HEK293T (cell line): ENCODE results near the gene HIPK4.
"Not testable (repeated sequence)": the region's sequence is repeated elsewhere in the genome, so short reads cannot be mapped to it uniquely, and the experiment has no call there.

Experiments
- CTCF ChIA-PET: fragments of 350-600 bp; formaldehyde crosslinking; extraction: SDS; loops from one replicate; lab custom pipeline; 2021; ENCODE audit warnings: antibody characterized with exemption, inconsistent platforms; lab: Yijun Ruan, JAX
- POLR2A ChIA-PET: fragments of 350-600 bp; formaldehyde crosslinking; extraction: SDS; loops from one replicate; lab custom pipeline; 2020; ENCODE audit warnings: antibody characterized with exemption, inconsistent platforms; lab: Yijun Ruan, JAX
- DNase-seq: peaks from one replicate; pipeline ENCODE4 v3.0.0; 2012; ENCODE audit warnings: mixed read lengths; ENCODE audit errors: extremely low spot score
- ARNT ChIP-seq: fragments of 450-650 bp; IDR thresholded peaks from 2 replicates; pipeline ENCODE4 v1.6.1; 2017; ENCODE audit warnings: mild to moderate bottlenecking
- BHLHE40 ChIP-seq: fragments of 450-650 bp; IDR thresholded peaks from 2 replicates; pipeline ENCODE4 v1.6.1; 2016; ENCODE audit warnings: mild to moderate bottlenecking, moderate library complexity, borderline replicate concordance
- CTBP1 ChIP-seq: fragments of 450-650 bp; IDR thresholded peaks from 2 replicates; pipeline ENCODE4 v1.6.1; 2016; ENCODE audit warnings: borderline replicate concordance
- ELF4 ChIP-seq: fragments of 450-650 bp; IDR thresholded peaks from 2 replicates; pipeline ENCODE4 v1.6.1; 2017; ENCODE audit warnings: antibody characterized with exemption
- FOXA1 ChIP-seq: fragments of 450-650 bp; IDR thresholded peaks from 2 replicates; pipeline ENCODE4 v1.6.1; 2016; ENCODE audit warnings: mild to moderate bottlenecking
- FOXK2 ChIP-seq: fragments of 450-650 bp; IDR thresholded peaks from 2 replicates; pipeline ENCODE4 v1.6.1; 2016; ENCODE audit warnings: mild to moderate bottlenecking
- FOXM1 ChIP-seq: fragments of 450-650 bp; IDR thresholded peaks from 2 replicates; pipeline ENCODE4 v1.6.1; 2017; ENCODE audit warnings: mild to moderate bottlenecking, borderline replicate concordance
- HDGF ChIP-seq: fragments of 450-650 bp; IDR thresholded peaks from 2 replicates; pipeline ENCODE4 v1.6.1; 2017; ENCODE audit warnings: antibody characterized with exemption, borderline replicate concordance
- L3MBTL2 ChIP-seq: fragments of 450-650 bp; conservative IDR thresholded peaks from 2 replicates; pipeline ENCODE4 v1.6.1; 2016; ENCODE audit warnings: mild to moderate bottlenecking
- LEF1 ChIP-seq: fragments of 450-650 bp; IDR thresholded peaks from 2 replicates; pipeline ENCODE4 v1.6.1; 2017; ENCODE audit warnings: mild to moderate bottlenecking, borderline replicate concordance
- NFRKB ChIP-seq: fragments of 450-650 bp; IDR thresholded peaks from 2 replicates; pipeline ENCODE4 v1.6.1; 2016; ENCODE audit warnings: mild to moderate bottlenecking, moderate library complexity
- PKNOX1 ChIP-seq: fragments of 450-650 bp; IDR thresholded peaks from 2 replicates; pipeline ENCODE4 v1.6.1; 2016
- SP1 ChIP-seq: fragments of 450-650 bp; IDR thresholded peaks from 2 replicates; pipeline ENCODE4 v1.6.1; 2017
- SUZ12 ChIP-seq: fragments of 450-650 bp; IDR thresholded peaks from 2 replicates; pipeline ENCODE4 v1.6.1; 2016; ENCODE audit warnings: mild to moderate bottlenecking
- TARDBP ChIP-seq: fragments of 450-650 bp; IDR thresholded peaks from 2 replicates; pipeline ENCODE4 v1.6.1; 2016
- ZNF384 ChIP-seq: fragments of 450-650 bp; IDR thresholded peaks from 2 replicates; pipeline ENCODE4 v1.6.1; 2016

HIPK4 gene, protein sequence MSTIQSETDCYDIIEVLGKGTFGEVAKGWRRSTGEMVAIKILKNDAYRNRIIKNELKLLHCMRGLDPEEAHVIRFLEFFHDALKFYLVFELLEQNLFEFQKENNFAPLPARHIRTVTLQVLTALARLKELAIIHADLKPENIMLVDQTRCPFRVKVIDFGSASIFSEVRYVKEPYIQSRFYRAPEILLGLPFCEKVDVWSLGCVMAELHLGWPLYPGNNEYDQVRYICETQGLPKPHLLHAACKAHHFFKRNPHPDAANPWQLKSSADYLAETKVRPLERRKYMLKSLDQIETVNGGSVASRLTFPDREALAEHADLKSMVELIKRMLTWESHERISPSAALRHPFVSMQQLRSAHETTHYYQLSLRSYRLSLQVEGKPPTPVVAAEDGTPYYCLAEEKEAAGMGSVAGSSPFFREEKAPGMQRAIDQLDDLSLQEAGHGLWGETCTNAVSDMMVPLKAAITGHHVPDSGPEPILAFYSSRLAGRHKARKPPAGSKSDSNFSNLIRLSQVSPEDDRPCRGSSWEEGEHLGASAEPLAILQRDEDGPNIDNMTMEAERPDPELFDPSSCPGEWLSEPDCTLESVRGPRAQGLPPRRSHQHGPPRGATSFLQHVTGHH

GRCh38 chr19:40390084-40390742 is at the start of gene HIPK4:
Gene HIPK4, minus strand, starts transcription at chr19:40390181. Its CDS starts 279 bp downstream, at chr19:40389902.
- ChIA-PET POLR2A (no interaction called here), CTCF (no interaction called here)
- DNase-seq = no peak
- no peak for TF ChIP-seq FOXA1
- no peak for TF ChIP-seq L3MBTL2
- TF ChIP-seq CTBP1 = no peak
- no peak for TF ChIP-seq FOXM1
- TF ChIP-seq TARDBP = no peak

GRCh38 chr19:40438284-40438683 is 48.3 kb upstream of the HIPK4 start:
- TF ChIP-seq FOXM1 (no peak), SUZ12 (no peak), CTBP1 (no peak), TARDBP (no peak), BHLHE40 (no peak), HDGF (no peak), PKNOX1 (no peak), L3MBTL2 (no peak), LEF1 (no peak), FOXK2 (no peak), ARNT (no peak), ELF4 (no peak), NFRKB (no peak)
- ChIA-PET CTCF (interaction anchor here (0.7 kb wide), 1 partner anchor 18 kb away, joined by 3 read pairs; no protein-coding TSS in a partner anchor), POLR2A (interaction anchor here (0.5 to 2.8 kb wide), 3 partner anchors 12 to 21 kb away, joined by 3 to 7 read pairs (median 7); partner anchors contain the start of gene SERTAD1)
- no peak for DNase-seq

DNA sequence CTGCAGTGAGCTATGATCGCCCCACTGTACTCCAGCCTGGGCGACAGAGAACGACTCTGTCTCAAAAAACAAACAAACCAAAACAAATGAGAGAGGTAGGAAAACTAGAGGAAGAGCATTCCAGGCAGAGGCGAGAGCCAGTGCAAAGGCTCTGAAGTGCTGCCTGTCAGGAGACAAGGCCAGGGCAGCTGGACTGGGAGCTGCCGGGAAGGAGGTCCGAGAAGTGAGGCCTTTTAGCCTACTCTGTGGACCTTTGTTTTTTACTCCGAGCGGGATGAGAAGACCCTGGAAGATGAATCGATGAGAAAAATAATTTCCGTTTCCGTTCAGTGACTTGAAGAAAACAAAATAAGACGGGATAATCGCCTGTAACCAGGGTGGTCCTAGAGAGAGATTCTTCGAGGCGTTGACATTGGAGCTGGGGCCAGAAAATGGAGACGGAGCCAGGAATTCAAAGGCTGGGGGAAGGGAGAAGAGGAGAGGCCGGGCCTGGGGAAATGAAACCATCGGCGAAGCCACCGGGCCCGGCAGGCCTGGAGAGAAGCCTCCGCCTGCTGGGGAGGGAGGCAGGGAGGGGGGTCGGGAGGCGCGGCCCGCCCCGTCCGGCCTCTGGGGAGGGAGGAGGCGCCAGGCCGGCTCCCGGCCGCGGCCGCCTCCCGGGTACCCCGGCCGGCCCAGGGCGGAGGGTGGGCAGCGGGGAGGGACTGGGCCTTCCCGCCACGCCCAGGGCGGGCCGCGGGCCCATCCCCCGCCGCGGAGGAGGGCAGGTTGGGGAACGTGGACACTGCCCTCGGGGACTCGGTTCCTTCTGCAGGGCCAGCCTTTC is 43.6 kb upstream of the HIPK4 start:
- ChIA-PET POLR2A (interaction anchor here (0.7 to 3.6 kb wide), 11 partner anchors 9 to 85 kb away, joined by 3 to 56 read pairs (median 4); partner anchors contain the start of genes BLVRB, C19orf47, PLD3 and SERTAD3), CTCF (interaction anchor here (0.8 to 2.0 kb wide), 2 partner anchors 13 to 31 kb away, joined by 3 to 4 read pairs; no protein-coding TSS in a partner anchor)
- TF ChIP-seq LEF1 = no peak
- no peak for TF ChIP-seq L3MBTL2
- no peak for TF ChIP-seq BHLHE40
- TF ChIP-seq ELF4 = no peak
- peak; percentile 11; the same call in 1 of the 2 replicates for TF ChIP-seq PKNOX1
- peak; percentile 79 for DNase-seq

GRCh38 chr19:40432760-40433159 is 42.8 kb upstream of the HIPK4 start:
- DNase-seq = not testable (repeated sequence)
- ChIA-PET POLR2A (interaction anchor here (0.8 to 3.6 kb wide), 7 partner anchors 8 to 85 kb away, joined by 3 to 56 read pairs (median 5); partner anchors contain the start of genes BLVRB, C19orf47, PLD3 and SERTAD3), CTCF (interaction anchor here (0.6 to 0.8 kb wide), 2 partner anchors 32 to 169 kb away, joined by 3 to 4 read pairs; no protein-coding TSS in a partner anchor)
- TF ChIP-seq ZNF384 = peak; percentile 67

DNA sequence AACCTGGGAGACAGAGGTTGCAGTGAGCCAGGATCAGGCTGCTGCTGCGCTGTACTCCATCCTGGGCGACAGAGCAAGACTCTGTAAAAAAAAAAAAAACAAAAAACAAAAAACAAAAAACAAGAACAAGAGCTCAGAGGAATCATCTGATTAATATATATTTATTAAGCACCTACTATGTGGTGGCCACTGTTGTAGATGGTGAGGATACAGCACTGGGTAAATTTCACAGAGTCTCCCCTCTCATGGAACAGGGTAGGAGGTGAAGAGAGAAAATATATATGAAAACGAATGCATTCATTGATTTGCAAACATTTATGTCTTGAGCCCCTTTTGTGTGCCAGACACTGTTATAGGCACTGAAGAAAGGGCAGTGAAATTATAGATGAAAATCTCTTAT is 41.7 kb upstream of the HIPK4 start:
- ChIA-PET CTCF (no interaction called here), POLR2A (no interaction called here)
- TF ChIP-seq ZNF384 (no peak), SUZ12 (no peak), BHLHE40 (no peak), SP1 (no peak)
- no peak for DNase-seq

GRCh38 chr19:40430242-40430641 is 40.3 kb upstream of the HIPK4 start:
- CTCF ChIA-PET, POLR2A ChIA-PET: not testable (repeated sequence)

GRCh38 chr19:40428197-40428596 is 38.2 kb upstream of the HIPK4 start:
- ChIA-PET CTCF (interaction anchor here (0.6 kb wide), 1 partner anchor 96 kb away, joined by 3 read pairs; no protein-coding TSS in a partner anchor), POLR2A (interaction anchor here (2.6 kb wide), 1 partner anchor 14 kb away, joined by 51 read pairs; the partner anchor contains the start of gene SERTAD3)

More at GRCh38 chr19:40430242-40430641, 40.3 kb upstream of the HIPK4 start:
- DNase-seq = not testable (repeated sequence)

More at GRCh38 chr19:40428197-40428596, 38.2 kb upstream of the HIPK4 start:
- DNase-seq = not testable (repeated sequence)
